ENCODE results near the gene RPS18.
"Not testable (repeated sequence)": the region's sequence is repeated elsewhere in the genome, so short reads cannot be mapped to it uniquely, and the experiment has no call there.

The RPS18 gene

GRCh38 chr6:33271468-33272274, at the start of gene RPS18, which contains the start of gene VPS52:
TSS of gene RPS18 (plus strand) at chr6:33272075. CDS start at chr6:33272120, 45 bp downstream.
TSS of gene VPS52 (minus strand) at chr6:33271876. CDS start at chr6:33271675, 201 bp downstream.
- peak; percentile 87 for DNase-seq

- DNase-seq: not testable (repeated sequence)
These were observed 45.3 kb upstream of the RPS18 start for GRCh38 chr6:33226503-33227120.

- DNase-seq: no peak
These were observed 36.6 kb upstream of the RPS18 start for GRCh38 chr6:33235221-33235634.

GRCh38 chr6:33236328-33236727, 35.5 kb upstream of the RPS18 start:
- DNase-seq: no peak

DNA sequence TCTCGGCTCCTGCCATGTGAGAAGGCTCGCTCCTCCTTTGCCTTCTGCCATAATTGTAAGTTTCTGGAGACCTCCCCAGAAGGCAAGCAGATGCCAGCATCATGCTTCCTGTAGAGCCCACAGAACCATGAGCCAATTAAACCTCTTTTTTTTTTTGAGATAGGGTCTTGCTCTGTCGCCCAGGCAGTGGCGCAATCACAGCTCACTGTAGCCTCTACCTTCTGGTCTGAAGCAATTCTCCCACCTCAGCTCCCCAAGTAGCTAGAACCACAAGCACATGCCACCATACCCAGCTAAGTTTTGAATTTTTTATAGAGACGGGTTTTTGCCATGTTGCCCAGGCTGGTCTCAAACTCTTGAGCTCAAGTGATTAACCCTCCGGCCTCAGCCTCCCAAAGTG, 35.0 kb upstream of the RPS18 start:
- DNase-seq: no peak

- no peak for DNase-seq
These were observed 34.1 kb upstream of the RPS18 start for GRCh38 chr6:33237741-33238140.

DNA sequence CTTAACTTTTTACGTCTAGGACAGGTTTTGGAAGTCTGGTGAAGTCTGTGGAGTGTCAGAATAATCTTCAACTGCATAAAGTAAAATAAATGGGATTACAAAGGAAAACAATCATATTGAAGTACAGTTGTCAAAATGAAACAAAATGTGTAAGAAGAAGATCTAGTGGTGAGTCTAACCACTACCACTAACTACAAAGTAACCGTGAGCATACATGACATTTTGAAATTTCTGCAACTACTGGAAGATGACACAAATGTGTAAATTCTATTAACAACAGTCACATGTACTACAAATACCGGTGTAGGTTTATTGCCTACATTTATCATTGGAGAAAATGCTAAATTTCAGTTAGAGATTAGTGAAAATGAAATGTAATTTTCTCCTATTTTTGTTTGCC, 29.9 kb upstream of the RPS18 start:
- DNase-seq: no peak

- DNase-seq: no peak
These were observed 28.4 kb upstream of the RPS18 start for GRCh38 chr6:33243476-33243875.

DNA sequence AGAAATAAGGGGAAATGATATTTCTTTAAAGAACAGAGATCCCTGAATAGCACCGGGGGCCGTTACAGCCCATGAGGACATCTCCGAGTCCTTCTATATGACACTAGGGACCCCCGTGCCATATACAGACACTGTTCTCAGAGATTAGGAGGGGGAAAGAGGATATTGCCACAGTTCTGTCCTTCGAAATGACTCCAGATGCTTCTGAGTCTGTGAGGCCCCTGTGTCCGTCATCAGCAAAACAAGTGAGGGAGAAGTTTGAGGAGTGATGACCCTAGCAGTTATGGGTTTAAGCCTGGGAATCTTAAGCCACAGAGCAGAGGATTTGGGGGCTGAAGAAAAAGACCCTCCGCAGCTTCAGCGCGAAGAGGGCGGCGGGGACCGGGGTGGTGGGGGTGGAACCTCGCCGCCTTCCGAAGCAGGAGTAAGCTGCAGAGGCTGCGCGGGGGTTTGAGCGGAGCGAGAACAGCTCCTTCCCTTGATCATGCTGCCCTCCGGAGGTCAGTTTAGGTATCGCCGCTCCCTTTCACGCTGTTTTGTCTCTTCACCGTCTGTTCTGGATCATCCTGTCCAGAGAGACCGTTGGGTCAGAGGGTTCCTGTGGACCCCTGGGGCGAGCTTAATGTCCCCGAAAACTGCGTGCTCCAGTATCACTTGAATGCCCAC, 23.8 kb upstream of the RPS18 start:
- DNase-seq: peak; percentile 93

DNA sequence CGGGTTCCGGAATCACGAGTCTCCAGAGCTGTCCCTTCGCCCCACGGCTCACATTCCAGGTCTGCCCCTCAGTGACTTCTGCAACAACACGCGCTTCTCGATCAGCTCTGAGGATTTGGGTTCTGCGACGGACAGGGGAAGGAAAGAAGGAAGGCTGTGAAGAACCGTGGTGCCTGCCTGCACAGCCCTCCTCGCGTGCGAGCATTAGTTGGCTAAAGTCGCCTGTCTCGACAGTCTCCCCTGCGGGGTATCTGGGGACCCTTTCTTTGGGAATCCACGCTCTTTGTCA, 23.3 kb upstream of the RPS18 start:
- no peak for DNase-seq

DNA sequence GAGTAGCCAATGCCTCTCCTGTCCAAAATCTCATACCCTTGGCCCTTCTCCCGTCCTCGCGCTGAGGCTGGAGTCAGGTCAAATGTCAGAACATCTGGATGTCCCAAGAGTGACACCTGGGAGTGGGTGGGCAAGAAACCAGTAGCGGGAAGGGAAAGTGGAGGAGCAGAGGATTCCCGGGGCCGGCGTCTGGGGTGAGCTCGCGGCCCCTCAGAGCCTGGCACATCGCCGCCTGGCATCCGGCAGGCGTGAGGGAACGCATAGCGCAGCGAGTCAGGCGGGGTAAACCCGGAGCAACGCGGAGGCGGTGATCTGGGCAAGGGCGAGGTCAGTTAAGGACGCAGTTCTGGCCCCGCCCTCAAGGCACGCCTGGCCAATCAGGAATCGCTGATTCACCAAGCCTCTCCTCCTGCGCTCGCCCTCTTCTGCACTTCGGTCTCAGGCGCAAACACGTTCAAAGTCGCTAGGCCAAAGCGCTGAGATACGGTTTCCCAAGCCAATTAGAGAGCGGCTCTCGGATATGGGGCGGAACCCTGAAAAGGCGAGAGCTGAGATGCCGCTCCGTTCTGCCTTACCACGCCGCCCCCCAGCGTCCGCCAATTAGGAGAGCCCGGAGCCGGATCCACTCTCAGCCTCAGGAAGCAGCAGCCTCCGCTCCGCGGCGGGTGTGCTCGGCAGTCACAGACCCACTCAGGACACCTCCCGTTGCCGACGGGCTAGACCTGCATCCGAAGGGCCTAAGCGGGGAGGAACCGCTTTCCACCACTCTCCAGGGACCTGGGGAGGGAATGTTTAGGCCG, 22.7 kb upstream of the RPS18 start:
- peak; percentile 94 for DNase-seq

DNA sequence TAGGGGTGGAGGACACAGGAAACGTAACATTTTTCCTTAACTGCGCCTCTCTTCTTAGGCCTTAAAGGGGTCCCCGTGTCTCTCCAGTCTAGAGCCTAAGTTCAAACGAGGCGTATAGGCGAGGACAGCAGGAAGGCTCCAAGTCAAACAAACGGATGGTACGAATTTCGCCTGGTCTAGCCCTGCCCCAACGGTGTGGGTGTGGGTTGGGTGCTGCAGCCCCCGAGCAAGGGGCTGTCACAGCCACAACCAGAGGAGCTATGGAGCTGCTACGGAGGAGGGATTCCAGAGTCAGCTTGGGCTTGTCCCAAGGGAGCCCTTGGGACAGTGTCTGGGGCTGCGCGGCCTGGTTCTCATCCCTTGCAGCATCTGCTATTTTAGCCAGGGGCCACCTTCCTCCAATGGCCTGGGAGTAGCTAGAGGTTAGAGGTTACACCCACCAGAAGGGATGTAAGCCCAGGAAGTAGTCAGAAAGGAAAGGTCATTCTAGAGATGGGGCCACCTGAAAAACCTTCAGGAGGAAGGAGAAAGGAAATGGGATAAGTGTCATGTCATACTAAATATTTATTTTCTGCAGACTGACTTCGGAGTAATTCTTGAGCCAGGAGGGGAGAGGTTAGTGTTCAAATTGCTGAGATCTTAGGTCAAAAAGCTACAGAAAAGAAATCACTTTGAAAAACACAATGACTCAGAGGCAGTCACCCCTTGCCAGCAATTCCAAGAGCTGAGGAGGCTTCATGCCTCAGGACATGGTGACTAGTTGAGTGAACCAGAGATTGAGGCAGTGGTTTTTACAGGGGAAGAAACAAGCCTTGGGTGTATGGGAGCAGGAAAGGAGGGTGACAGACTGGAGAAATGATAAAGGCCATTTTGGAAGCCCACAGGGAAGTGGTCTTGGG, 21.9 kb upstream of the RPS18 start:
- DNase-seq: peak; percentile 20

- DNase-seq: no peak
These were observed 21.1 kb upstream of the RPS18 start for GRCh38 chr6:33250731-33251130.

DNA sequence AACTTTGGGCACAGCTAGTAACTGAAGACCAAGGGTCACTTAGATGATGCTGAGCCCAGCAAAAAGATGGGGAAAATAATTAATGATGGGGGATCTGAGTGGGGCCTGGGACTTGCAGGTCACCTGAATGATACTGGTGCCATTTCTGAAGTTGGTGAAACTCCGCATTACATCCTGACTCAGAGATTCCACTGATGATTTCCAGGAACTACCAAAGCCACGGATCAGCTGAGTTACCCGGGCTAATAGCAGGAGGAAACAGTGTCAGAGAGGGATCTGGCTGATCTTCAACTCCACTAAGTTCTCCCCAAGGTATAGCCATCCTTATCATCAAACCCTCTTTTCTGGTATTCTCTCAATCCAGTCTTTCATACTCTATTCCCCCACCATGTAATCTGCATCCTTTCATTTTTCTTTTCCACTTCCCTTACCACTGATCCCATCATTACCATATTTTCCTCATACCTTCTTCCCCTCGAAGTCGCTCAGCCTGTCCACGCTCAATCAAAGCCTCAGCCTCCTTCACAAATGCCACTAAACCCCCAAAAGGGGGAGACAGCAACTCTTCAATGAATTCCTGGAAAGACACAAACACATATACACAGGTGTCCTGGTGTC, 20.4 kb upstream of the RPS18 start:
- DNase-seq: no peak

DNA sequence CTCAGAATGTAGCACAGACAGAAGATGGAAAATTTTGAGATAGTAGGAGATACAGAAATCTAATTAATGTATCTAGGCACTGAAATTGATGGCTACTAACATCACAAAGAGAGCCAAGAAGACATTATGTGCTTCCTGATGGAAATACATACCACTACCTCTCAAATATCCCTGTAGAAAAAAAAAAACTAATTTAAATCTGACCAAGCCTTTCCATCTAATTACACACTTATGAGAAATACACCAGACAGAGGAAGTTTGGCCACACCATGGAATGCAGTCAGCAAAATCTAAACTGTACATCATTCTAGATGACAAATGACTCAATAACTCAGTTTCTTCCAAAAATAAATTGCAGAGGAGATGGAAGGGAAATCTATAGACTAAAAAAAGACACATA, 19.1 kb upstream of the RPS18 start:
- DNase-seq: no peak

DNA sequence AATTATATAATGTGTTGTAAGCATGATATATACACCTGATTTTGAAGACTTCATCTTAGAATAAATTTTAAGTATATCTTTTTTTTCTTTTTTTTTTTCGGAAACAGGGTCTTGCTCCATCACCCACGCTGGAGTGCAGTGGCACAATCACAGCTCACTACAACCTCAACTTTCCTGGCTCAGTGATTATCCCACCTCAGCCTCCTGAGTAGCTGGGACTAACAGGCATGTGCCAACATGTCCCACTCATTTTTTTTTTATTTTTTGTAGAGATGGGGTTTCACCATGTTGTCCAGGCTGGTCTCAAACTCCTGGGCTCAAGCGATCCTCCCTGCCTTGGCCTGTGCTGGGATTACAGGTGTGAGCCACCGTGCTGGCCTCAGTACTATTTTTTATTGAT, 17.3 kb upstream of the RPS18 start:
- DNase-seq: no peak

- no peak for DNase-seq
These were observed 12.8 kb upstream of the RPS18 start for GRCh38 chr6:33259032-33259431.

- not testable (repeated sequence) for DNase-seq
These were observed 9.4 kb upstream of the RPS18 start for GRCh38 chr6:33262490-33262889.

DNA sequence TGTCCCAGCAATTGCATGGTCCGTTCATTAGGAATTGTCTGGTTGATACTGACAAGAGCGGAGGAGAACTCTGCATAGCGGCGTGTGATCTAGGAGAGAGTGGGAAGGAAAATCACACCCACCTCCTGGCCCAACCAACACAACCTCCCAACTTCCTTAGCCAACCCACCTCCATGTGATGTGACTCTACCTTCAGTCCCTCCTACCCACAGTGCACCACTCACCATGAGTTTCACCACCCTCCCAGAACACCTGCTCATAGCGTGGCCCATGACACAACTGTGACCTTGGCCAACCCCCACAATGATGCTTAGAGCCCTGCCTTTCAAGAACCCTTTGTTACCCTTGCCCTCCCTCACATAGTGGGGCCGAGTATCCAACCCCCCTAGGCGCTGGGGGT, 7.9 kb upstream of the RPS18 start:
- no peak for DNase-seq

GRCh38 chr6:33271117-33271467, 783 bp upstream of the RPS18 start:
- no peak for DNase-seq

DNA sequence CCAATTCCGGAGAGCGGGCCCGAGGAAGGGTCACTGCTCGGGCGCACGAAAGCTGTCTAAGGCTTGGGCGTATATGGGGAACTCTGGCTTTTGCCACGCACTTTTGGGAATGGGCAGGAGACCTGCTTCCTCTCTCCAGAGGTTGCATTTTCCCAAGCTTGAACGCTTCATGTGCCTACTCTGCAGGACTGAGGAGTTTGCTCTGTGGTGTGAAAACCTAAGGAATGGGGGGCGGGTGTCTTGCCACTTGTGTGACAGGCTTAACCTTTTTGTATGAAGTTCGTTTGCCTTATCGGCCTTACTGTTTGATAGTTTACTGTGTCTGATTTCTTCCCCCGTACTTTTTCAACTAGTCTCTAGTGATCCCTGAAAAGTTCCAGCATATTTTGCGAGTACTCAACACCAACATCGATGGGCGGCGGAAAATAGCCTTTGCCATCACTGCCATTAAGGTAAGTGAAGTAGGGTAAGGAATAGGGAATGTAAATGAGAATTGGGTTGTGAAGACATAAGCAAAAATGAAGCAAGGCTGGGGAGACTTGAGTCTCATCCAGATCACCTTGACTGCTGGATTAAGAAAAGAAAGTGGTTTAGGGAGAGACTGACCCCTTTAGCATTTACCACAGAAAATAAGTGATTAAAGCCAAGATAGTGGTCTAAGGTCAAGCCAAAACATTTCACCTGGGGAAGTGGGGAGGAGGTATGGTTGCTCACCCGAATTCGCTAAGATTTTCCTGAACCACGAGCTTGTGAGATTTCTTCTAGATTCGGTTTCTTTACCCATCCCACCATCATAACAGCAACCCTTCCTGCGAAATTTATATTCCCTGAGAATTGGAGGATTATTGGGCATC, 627 bp downstream of the RPS18 start:
- no peak for DNase-seq

Measured in activated CD8-positive, alpha-beta memory T cell treated with anti-CD3 and anti-CD28 coated beads, Interleukin-2, amount 50 U/mL, for 4 hours (primary cell).